Activated CD8-positive, alpha-beta memory T cell treated with anti-CD3 and anti-CD28 coated beads, Interleukin-2, amount 50 U/mL, for 24 hours (primary cell): Measurements from ENCODE around the gene KCNJ6.
"Not testable (repeated sequence)": the region's sequence is repeated elsewhere in the genome, so short reads cannot be mapped to it uniquely, and the experiment has no call there.

Source experiments
- DNase-seq: peaks from one replicate; pipeline ENCODE4 v3.0.0-alpha.2; 2020; ENCODE audit errors: extremely low read depth

The KCNJ6 gene

DNA sequence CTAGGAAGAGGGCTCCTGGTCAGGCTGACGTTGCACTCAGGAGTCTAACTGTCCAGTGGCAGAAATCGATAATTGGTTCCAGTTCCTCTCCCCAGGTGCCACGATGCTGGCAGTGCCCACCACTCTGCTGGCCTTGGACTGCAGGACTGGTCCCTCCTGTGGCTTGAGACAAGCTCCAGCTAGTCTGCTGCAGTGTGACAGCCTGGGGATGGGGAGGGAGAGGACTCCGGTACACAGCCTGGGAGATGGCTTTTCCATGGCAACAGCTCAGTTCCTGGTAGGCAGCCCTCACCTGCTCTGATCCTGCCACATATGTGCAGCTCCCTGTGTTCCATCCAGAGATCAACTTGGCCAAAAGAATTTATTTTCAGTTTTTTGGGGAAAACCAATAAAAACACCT is 239.3 kb downstream of the KCNJ6 start:
- no peak for DNase-seq

DNA sequence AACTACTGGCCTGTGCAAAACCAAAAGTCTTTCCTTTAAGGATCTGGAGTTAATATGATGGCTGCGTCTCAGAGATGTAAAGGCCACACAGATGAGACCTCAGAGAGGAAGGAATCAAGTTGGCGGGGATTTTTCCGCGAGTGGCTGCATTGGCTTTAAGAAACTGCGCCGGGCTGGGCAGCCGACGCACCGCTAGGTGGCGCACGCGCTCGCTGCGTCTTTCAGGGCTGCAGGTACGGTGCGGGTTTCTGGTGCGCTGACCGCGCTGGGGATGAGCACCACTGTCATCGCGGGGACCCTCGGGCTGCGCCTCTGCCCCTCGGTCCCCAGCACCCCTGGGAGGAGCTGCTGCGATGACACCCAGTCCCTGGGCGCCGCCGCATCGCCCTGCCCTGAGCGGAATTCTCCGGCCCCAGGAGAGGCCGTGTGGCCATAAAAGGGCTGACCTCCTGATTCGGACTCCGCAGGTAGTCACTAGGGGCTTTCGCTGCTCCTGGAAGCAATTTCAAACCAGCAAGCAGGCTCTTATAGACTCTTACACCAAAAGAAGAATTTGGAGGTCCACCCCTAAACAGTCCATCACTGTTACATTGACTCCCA is 241.0 kb downstream of the KCNJ6 start:
- no peak for DNase-seq

DNA sequence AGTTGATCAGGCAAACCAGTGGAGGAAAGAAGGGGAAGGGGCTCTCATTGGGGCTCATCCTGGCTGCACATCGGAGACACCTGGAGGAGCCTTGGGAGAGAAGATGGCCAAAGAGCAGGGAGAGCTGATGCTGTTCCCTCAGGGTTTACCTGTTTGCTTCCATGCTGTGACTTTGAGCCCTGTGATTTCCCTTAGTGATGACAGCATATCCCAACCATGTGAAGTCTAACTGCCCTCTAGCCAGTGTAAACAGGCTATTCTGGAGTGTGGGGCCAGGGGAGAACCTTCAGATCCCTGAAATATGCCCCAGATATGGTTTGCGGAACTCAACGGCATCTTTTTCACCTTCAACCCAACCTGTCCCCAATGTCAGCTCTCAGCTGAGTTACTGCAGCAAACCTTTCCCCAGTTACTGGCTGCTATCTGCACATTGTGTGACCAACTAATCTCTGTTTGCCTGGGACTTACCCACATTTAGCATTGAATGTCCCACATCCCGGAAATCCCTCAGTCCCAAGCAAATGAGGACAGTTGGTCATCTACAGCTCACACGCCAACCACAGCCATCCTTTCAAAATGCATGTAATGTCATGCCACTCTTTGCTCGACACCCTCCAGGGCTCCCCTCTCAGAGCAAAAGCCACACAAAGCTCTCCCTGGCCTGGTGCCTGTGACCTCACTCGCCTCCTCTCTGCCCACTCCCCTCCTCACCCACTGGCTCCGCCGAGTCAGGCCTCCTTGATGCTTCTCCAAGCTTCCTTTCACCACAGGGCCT is 242.3 kb downstream of the KCNJ6 start:
- DNase-seq = no peak

DNA sequence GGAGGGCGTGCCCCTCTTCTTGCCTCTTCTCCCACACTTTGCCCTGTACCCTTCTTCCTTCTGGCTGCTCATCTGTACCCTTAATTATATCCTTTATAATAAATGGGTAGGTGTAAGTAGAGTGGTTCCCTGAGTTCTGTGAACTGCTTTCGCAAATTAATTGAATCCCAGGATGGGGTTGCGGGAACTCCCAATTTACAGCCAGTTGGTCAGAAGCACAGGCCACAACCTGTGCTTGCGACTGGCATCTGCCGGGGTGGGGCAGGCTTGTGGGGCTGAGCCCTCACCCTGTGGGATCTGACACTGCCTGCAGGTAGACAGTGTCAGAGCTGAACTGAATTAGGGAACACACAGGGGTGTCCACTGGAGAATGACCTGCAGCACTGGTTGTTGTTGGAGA is 244.9 kb downstream of the KCNJ6 start:
- no peak for DNase-seq

DNA sequence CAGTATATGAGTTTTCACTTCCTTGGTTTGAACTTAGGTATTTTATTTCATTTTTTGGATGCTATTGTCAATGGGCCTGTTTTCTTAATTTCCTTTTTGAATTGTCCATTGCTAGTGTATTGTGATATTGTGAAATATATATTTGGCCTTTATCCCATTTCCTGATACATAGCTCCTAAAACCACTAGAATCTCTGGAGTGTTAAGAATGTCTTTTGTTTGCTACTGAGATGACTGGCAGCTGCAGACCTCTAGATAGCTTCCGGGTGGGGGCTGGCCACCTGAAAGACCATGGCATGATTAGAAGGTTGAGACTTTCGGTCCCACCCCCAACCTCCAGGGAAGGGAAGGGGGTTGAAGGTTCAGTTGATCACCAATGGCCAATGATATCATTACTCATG is 245.4 kb downstream of the KCNJ6 start:
- no peak for DNase-seq

DNA sequence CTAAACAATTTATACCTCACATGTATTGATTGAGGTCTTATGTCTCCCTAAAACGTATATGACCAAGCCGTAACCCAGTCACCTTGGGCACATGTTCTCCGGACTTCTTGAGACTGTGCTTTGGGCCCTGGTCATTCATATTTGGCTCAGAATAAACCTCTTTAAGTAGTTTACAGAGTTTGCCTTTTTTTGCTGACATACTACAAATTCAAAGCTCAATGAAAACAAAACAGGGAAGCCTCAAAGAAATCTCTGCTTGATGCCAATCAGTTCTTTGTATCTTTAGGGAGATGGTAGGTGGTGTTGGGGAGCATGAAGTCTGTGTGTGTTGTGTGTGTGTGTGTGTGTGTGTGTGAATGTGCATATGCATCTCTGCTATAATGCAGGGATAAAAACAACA is 247.0 kb downstream of the KCNJ6 start:
- DNase-seq = no peak

DNA sequence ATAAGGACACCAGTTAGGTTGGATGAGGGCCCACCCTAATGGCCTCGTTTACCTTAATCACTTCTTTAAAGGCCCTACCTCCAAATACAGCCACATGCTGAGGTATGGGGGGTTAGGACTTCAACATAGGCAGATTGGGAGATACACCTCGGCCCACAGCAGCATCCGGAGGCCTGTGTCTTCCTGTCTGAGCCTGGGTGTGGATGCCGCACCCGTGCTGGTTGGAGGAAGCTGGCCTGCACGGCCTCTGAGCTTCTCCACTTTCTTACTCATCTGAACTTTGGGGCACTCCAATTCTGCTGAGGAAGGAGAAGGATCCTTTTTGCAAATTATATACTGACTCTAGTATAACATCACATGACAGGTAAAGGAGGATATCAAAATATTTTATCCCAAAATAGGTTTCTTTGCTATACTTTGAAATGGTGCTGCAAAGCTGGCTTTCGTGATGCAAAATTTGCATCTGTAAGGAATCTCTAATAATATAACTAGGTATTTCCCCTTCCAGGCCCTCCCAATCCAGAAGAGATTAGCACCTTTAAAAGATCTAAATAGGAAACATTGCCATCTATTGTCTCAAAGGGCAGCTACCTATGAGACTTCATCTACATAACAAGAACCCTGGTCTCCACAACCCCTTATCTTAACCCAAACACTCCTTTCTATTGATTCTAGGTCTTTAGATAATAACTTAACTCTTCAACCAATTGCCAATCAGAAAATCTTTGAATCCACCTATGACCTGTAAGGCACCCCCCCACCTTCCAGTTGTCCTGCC is 247.6 kb downstream of the KCNJ6 start:
- DNase-seq = no peak

DNA sequence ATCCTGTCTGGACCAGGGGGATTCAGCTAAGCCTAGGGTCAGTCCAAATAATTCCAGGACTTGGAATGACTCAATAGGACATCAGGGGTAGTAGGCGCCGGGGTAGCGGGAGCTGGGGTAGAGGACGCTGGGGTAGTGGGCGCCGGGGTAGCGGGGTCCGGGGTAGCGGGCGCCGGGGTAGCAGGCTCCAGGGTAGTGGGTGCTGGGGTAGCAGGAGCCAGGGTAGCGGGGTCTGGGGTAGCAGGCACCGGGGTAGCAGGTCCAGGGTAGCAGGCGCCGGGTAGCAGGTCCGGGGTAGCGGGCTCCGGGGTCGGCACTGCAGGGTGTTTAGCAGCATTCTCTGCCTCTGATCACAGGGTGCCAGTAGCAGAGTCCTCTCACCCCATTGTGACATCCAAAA is 248.9 kb downstream of the KCNJ6 start:
- no peak for DNase-seq

DNA sequence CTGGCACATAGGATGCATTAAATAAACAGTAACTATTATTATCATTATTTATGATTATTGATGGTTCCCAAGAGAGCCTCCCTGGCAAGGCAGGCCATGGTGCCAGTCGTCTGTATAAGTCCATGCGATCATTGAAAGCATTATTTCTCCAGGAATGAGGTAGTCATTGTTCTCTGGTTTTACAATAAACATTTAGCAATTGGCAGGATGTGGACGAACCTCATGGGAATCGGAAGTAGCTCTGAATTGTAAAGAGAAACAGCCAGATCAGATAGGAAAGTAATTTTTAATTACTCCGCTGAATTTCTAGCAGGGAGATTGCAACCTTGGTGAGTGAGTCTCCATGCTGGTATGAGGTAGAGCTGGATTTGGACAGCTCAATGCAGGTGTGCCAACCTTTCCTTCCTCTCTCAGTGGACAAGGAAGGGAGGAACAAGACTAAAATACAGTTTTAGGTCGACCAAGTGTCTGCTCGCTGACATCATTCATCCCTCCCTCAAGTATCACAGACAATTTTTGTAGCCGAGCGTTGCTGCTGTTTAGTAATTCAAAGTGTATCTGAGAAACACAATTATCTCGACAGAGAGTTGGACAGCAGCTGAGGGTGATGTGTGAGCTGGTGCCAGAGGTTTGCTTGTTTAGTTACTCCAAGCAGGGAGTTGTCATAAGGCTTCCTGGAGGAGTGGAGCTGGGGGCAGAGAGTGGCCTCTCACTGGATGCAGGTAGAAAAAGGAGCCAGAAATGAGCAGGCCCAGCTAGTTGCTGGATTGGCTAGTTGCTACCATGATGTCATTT is 250.8 kb downstream of the KCNJ6 start:
- DNase-seq = no peak

DNA sequence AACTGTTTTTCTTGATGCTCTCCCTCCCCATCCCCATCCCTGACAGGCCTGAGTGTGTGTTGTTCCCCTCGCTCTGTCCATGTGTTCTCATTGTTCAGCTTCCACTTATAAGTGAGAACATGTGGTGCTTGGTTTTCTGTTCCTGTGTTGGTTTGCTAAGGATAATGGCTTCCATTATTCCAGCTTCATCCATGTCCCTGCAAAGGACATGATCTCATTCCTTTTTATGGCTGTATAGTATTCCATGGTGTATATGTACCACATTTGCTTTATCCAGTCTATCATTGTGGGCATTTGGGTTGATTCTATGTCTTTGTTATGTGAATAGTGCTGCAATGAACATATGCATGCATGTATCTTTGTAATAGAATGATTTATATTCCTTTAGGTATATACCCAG is 254.0 kb downstream of the KCNJ6 start:
- not testable (repeated sequence) for DNase-seq

DNA sequence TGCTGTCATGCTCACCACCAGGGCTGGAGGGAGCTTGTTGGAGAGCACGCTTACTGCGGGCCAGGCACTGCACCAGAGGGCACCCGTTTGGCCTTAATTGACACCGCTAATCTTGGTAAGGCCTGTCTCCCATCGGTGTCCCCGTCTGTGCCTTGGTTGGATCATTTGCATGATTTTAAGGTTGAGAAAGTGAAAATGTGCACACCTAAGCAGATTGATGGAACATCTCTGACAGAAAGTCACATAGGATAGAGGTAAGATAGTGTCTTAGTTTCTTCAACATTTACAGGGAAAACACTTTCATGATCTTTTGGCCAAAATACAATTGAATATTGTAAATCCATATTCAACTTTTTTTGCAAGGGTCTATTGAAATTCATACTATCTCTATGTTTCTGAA is 255.5 kb downstream of the KCNJ6 start:
- DNase-seq = no peak

DNA sequence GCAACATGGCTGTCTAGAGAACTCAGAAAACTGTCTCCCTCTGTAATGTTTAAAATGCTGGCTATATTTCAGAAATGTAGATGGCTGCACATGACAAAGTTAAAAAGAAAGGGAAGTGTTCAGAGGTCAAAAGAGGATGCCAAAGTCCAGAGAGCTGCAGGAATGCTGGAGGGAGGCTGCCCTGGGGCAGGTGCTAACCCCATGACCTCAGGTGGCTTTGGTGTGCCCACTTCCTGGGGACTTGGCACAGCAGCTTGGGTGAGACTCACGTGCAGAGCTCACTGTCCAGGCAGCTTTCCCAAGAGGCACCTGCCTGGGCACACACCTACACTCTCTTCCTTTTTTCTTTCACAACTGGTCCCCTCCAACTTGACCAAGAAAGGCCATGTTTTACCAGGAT is 256.4 kb downstream of the KCNJ6 start:
- DNase-seq = no peak

DNA sequence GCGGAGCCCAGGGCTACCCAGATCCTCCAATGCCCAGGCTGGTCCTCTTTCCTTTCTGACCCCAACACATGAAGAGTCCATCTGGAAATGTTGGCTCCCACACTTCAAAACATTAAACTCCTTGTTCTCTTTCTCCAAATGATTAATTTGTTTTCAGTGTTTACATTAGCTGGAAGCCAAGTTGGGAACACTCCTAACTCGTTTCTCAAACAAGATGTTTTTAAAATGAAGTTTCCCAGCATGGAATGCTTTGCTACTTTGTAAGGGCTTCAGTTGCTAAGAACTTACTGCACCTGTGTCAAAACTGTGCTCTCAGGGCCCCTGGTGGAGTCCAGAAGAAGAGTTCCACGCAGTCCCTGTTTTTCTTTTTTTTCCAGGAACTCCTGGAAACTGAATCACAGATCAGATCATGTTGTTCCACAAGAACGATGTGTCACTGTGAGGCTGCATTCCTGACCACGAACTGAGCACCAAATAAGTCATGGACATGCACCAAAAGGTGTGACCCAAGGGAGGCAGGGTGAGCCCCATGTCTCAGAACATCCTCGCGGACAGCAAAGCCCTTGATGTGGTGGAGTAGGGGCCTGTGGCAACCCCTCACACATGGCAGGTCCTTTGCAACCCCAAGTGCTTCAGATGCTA is 257.3 kb downstream of the KCNJ6 start:
- no peak for DNase-seq

DNA sequence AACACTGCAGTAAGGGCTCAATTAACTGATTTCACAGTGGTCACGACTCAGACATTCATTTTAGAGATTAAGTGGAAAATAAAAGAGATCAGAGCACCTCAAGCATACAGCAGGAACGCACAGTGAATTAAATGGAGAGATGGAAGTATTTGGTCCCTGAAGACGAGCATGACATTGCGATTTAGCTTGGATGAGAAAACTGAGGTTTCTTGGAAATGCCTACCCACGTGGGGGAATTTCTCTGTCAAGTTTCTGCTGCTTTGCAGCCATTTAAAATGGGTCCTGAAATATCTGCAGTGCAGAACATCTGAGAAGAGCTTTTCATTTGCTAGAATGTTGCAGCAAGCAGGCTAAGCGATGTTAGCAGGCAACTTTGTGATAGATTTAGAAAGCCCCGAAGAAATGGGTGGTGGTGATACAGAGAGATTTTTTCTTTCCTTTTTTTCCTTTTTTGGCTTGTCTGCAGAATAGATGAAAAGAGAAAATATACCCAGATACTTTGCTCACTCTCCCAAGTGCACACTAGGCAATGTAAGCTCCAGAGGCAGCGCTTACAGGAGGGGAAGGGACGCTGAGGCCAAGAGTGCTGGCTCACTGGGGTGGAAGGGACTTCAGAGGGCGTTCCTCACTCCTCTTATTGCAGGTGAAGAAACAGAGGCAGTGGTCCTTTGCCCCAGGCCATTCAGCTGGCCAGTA is 258.0 kb downstream of the KCNJ6 start:
- DNase-seq = no peak

DNA sequence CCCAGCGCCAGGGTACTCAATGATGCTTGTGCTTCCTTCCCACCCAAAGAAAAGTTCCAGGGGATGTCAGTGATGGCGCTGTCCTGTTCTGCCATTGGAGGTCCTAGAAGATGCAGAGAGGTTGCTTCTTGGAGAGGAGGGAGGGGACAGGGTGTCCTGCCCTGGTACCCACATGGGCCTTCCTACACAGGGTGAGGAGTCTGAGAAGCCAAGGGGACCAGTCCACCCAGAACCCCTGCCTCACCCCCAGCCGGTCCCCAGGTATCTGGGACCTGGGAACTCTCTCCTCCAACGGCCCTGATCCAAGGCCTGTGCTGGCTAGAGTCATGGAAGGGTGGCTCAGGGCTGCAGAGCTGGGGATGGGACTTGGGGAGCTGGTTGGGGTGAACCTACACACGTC is 259.4 kb downstream of the KCNJ6 start:
- DNase-seq = no peak

DNA sequence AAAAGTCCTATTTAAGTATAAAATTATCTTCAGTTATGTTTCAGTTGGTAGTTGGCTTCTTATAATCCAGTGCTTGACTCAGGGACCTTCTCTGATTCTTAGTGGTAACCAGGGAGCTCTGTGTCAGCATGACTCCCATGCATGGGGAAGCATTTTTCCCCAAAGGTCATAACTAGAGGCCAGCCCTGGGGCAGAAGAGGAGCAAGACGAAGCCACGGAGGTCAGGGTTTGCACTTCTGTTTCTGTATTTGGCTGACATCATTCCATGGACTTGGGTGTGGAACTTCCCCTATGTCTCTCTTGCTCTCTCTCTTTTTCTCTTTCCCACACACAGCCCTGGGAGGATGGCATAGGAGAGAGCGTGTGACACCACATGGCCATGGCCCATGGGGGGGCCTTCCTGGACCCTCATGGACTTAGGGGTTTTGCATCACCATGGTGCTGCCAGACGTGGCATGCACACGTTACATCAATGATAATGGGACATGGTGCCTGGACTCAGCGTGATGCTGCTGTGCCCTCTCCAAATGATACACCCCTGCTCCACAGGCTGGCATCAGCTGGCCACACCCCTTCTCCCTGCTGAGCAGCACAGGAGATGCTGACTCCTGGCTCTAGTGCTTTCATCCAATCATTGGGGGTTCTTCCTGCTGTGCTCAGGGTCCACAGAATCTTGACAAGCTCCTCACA is 260.5 kb downstream of the KCNJ6 start:
- DNase-seq = no peak

DNA sequence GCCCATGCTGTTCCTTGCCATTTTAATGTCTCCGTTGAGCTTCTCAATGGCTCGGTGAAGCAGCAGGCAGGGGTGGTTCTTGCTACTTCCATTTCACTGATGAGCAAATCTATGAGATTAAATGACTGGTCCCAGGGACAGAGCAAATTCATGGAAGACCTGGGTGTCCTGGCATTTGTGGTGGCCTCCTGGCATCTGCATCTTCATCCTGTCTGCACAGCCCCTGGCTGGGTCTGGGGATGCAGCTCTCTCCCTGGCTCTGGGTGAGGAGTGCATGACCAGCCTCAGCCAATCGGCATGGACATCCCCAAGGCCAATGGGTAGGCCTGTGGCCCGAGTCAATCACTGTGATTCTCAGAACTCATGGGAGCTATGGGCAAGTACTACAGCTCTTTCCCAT is 261.7 kb downstream of the KCNJ6 start:
- no peak for DNase-seq

DNA sequence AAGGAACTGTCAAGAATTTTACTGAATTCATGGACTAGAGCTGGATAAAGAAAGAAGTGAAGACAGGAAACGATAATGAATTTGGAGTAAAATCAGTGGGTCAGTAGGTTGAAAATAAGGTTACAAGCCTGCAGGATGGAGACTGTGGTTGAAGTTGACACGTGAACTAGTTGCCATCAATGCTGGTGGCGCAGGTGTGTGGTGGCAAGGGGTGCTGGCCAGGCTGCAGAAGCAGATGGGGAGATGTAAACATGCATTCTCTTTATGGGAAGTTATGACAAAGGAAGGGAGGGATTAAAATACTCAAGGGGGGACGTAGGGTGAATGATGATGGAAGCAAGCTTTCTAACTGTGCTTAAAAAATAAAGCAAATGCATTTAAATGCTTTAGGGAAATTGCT is 263.1 kb downstream of the KCNJ6 start:
- no peak for DNase-seq

DNA sequence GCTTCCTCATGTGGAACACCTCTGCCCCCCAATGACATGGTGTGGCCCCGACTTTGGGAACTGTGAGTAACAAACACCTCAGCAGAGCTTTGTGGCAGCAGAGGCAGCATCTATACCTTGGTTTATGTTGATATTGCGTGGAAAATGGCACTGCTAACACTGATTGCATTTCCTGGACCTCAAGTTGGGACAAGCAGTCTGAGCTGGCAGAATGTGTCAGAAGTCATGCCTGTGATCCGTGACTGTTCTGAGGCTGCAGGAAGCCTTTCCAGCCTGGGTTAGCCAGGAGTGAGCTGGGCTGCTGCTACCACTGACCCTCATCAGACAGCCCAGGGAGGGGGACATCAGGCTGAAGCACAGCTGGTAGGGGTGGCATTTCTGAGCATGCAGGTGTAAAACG is 268.5 kb downstream of the KCNJ6 start:
- DNase-seq = no peak

DNA sequence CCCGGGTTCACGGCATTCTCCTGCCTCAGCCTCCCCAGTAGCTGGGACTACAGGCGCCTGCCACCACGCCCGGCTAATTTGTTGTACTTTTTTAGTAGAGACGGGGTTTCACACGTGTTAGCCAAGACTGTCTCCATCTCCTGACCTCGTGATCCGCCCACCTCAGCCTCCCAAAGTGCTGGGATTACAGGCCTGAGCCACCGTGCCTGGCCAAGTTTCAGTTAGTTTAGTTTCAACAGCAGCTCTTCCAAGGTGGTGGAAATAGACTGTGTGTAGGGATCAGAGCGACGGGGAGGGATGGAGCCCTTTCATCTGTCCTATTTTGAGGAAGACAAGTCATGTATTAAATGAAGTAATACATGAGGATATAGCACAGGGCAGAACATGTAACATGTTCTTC is 269.5 kb downstream of the KCNJ6 start:
- DNase-seq = not testable (repeated sequence)

DNA sequence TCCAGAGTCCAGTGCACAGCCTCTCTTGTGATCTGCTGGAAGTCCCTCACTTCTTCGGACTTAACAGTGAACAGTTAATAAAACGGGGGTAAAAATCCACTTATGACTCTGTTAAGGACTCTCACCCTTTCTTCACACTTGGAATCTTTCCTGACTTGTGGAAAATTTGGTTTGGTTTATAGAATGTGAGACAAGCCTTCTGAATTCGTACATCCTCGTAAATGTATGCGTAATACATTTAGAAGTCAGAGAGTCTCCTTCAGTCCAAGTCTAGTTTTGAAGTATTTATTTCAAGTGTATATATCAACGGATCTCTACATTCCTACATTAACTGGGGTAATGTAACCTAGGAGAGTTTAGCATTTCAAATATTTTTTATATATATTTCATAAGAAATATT is 270.4 kb downstream of the KCNJ6 start:
- no peak for DNase-seq
